GM12892 (cell line): Measurements from ENCODE around the gene DUSP19.

Source experiments
- POLR2A ChIP-seq: IDR thresholded peaks from 2 replicates; pipeline ENCODE4 v1.6.1; 2011; ENCODE audit warnings: low read depth, low read length, control low read depth
- POLR2AphosphoS5 ChIP-seq: IDR thresholded peaks from 2 replicates; pipeline ENCODE4 v1.6.1; 2011; ENCODE audit warnings: low read depth, low read length, control low read depth
- TAF1 ChIP-seq: IDR thresholded peaks from 2 replicates; pipeline ENCODE4 v1.6.1; 2011; ENCODE audit warnings: low read depth, mild to moderate bottlenecking, control low read depth, low read length, borderline replicate concordance

DNA sequence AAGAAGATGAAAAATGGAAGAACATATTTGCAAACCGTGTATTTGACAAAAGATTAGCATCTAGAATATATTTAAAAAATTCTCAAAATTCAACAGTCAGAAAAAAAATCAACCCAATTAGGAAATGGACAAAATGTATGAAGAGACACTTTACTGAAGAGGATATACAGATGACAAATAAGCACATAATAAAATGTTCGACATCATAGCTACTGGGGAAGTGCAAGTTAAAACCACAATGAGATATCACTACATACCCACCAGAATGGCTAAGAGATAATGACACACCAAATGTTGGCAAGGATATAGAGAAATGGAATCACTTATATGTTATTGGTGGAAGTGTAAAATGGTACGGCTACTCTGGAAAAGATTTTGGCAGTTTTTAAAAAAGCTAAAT is 34.0 kb downstream of the DUSP19 start:
- no peak for TF ChIP-seq POLR2AphosphoS5
- TF ChIP-seq POLR2A, result no peak
- no peak for TF ChIP-seq TAF1
